ENCODE results near the gene DLGAP3. TPM values are rescaled to one million over a fixed set of nuclear protein-coding genes. Genes with fewer than 3 reads are reported as not detected.
"Not testable (repeated sequence)": the region's sequence is repeated elsewhere in the genome, so short reads cannot be mapped to it uniquely, and the experiment has no call there.

The DLGAP3 gene
- total and polyA plus RNA-seq, 4 donors: 0.10 to 0.89 (median 0.22) TPM

GRCh38 chr1:34946211-34946610 is 16.8 kb upstream of the DLGAP3 start:
- no peaks in the 10 kb centered on the region for H3K36me3 ChIP-seq (ENCODE audit: control insufficient read depth in 4 of 4, insufficient read depth in 4 of 4, low read length in 4 of 4)
- H3K27ac ChIP-seq (ENCODE audit: low read depth in 1 of 2, low read length in 1 of 2): no peak overlapping the region
- H3K9me3 ChIP-seq (ENCODE audit: control insufficient read depth in 4 of 4, insufficient read depth in 3 of 4, low read length in 3 of 4): peaks cover 0 to 2% (median 0%) of the 10 kb centered on the region in 4 donors
- no peak for DNase-seq
- H3K9ac ChIP-seq (ENCODE audit: insufficient read depth in 1 of 2, low read length in 2 of 2): no peak overlapping the region
- no peak for ATAC-seq (ENCODE audit: insufficient read depth, low FRiP score)
- no peak for TF ChIP-seq CTCF (IDR thresholded peaks at IDR 0.05; ENCODE audit: control extremely low read depth, extremely low read depth)
- H3K27me3 ChIP-seq (ENCODE audit: control insufficient read depth in 3 of 3, insufficient read depth in 3 of 3, low read length in 2 of 3): peaks cover 0 to 3% (median 0%) of the 10 kb centered on the region in 3 donors
- WGBS, 2 donors: 91 to 92% methylated on average over 6 of the region's 6 CpGs
- H3K4me3 ChIP-seq: no peak overlapping the region
- H3K4me1 ChIP-seq (ENCODE audit: control insufficient read depth in 5 of 5, insufficient read depth in 5 of 5, low read length in 5 of 5): no peaks in the 10 kb centered on the region

- not testable (repeated sequence) for DNase-seq; H3K4me3 ChIP-seq; H3K36me3 ChIP-seq (ENCODE audit: control insufficient read depth in 4 of 4, insufficient read depth in 4 of 4, low read length in 4 of 4); H3K9me3 ChIP-seq (ENCODE audit: control insufficient read depth in 4 of 4, insufficient read depth in 3 of 4, low read length in 3 of 4); H3K9ac ChIP-seq (ENCODE audit: insufficient read depth in 1 of 2, low read length in 2 of 2); H3K27ac ChIP-seq (ENCODE audit: low read depth in 1 of 2, low read length in 1 of 2); ATAC-seq (ENCODE audit: insufficient read depth, low FRiP score); H3K4me1 ChIP-seq (ENCODE audit: control insufficient read depth in 5 of 5, insufficient read depth in 5 of 5, low read length in 5 of 5); H3K27me3 ChIP-seq (ENCODE audit: control insufficient read depth in 3 of 3, insufficient read depth in 3 of 3, low read length in 2 of 3)
- WGBS, 2 donors: 92 to 95% methylated on average over 2 of the region's 2 CpGs
Measured at GRCh38 chr1:34941798-34942197, 12.3 kb upstream of the DLGAP3 start.

DNA sequence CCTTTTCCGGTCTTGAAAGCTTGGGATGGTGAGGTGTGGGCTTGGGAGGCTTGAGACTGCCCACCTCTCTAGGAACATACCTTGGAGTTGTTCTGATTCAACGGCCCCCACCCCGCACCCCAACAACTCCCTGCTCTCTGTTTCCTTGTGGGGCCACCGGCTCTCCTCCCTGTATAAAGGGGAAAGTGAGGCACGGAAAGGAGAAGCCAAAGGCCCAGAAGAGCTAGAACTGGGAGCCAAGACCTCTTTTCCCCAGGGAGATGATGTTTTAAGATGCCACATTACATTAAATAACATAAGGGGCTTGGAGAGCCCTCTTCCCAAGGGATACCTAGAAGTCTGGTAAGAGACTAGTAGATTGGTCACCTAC is 1.2 kb upstream of the DLGAP3 start:
- Histone ChIP-seq H3K27me3 (ENCODE audit: control insufficient read depth in 3 of 3, insufficient read depth in 3 of 3, low read length in 2 of 3) (peaks cover 0 to 58% (median 39%) of the 10 kb centered on the region in 3 donors), H3K4me1 (ENCODE audit: control insufficient read depth in 5 of 5, insufficient read depth in 5 of 5, low read length in 5 of 5) (peaks cover 0 to 15% (median 4%) of the 10 kb centered on the region in 5 donors), H3K9me3 (ENCODE audit: control insufficient read depth in 4 of 4, insufficient read depth in 3 of 4, low read length in 3 of 4) (peaks cover 0 to 5% (median 0%) of the 10 kb centered on the region in 4 donors), H3K4me3 (no peak overlapping the region), H3K27ac (ENCODE audit: low read depth in 1 of 2, low read length in 1 of 2) (no peak overlapping the region), H3K36me3 (ENCODE audit: control insufficient read depth in 4 of 4, insufficient read depth in 4 of 4, low read length in 4 of 4) (no peaks in the 10 kb centered on the region), H3K9ac (ENCODE audit: insufficient read depth in 1 of 2, low read length in 2 of 2) (no peak overlapping the region)
- no peak for TF ChIP-seq CTCF (IDR thresholded peaks at IDR 0.05; ENCODE audit: control extremely low read depth, extremely low read depth)
- DNase-seq (no peak), ATAC-seq (ENCODE audit: insufficient read depth, low FRiP score) (no peak)
- 18 to 23% methylated on average over 5 of the region's 5 CpGs for WGBS, 2 donors

DNA sequence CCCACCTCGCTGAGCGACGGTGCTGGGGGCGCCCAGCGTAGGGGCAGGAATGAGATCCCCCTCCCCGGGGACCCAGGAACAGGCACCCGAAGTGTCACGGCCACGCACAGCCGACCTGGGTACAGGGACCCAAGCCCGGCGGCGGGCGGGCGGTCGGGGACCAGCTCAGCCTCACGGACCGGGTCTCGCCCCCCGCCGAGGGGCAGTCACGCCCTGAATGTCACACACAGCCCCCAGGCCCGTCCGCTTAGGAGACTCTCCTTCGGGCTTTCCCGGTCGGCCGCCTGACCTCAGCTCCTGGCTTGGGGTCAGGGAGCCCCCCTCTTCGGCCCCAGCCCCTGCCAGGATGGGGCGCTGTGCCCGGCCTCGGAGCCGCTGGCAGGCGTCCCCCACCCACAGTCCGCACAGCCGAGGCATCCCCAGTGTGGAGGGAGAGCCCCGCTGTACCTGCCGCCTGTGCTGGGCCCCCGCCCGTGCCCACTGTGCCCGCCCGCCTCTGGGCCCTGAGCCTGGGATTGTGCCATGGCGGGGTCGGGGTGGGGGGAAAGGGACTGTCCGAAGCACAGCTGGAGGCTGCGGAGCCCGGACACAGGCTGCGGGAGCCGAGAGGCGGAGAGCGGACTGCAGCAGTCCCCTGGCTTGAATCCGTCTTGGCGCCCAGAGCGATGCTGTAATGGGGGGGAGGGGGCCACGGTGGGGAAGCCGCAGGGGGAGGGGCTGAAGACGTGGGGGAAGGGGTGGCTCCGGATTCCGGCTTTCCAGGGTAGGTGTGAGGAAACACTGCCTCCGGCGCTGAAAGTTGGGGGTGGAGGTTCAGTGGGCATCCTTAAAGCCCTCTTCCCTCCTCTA is 627 bp upstream of the DLGAP3 start:
- DNase-seq (no peak), ATAC-seq (ENCODE audit: insufficient read depth, low FRiP score) (no peak)
- peaks cover 0 to 61% (median 39%) of the 10 kb centered on the region in 3 donors for H3K27me3 ChIP-seq (ENCODE audit: control insufficient read depth in 3 of 3, insufficient read depth in 3 of 3, low read length in 2 of 3)
- H3K4me3 ChIP-seq: peak overlapping the region; percentile 8
- peaks cover 0 to 5% (median 0%) of the 10 kb centered on the region in 4 donors for H3K9me3 ChIP-seq (ENCODE audit: control insufficient read depth in 4 of 4, insufficient read depth in 3 of 4, low read length in 3 of 4)
- no peak overlapping the region for H3K27ac ChIP-seq (ENCODE audit: low read depth in 1 of 2, low read length in 1 of 2)
- WGBS, 2 donors: 2 to 3% methylated on average over 44 to 61 of the region's 61 CpGs
- H3K36me3 ChIP-seq (ENCODE audit: control insufficient read depth in 4 of 4, insufficient read depth in 4 of 4, low read length in 4 of 4): no peaks in the 10 kb centered on the region
- TF ChIP-seq CTCF (IDR thresholded peaks at IDR 0.05; ENCODE audit: control extremely low read depth, extremely low read depth): no peak
- peaks cover 0 to 15% (median 4%) of the 10 kb centered on the region in 5 donors for H3K4me1 ChIP-seq (ENCODE audit: control insufficient read depth in 5 of 5, insufficient read depth in 5 of 5, low read length in 5 of 5)
- no peak overlapping the region for H3K9ac ChIP-seq (ENCODE audit: insufficient read depth in 1 of 2, low read length in 2 of 2)
